Endothelial cell of umbilical vein (primary cell): Measurements from ENCODE around the gene HCFC1R1.

Experiments used
- EZH2 ChIP-seq: IDR thresholded peaks from 2 replicates; pipeline ENCODE4 v1.6.1; 2012; ENCODE audit warnings: borderline replicate concordance, low read depth, mild to moderate bottlenecking, moderate library complexity, low read length, inconsistent platforms; ENCODE audit not compliant: severe bottlenecking
- MYC ChIP-seq: IDR thresholded peaks from one replicate; pipeline ENCODE4 v1.6.1; 2011; ENCODE audit warnings: mild to moderate bottlenecking, low read depth, low read length
- POLR2A ChIP-seq: IDR thresholded peaks from 2 replicates; pipeline ENCODE4 v1.6.1; 2012; ENCODE audit warnings: low read depth, mild to moderate bottlenecking, control low read depth, low read length
- POLR2AphosphoS5 ChIP-seq: IDR thresholded peaks from 2 replicates; pipeline ENCODE4 v1.6.1; 2012; ENCODE audit warnings: low read depth, mild to moderate bottlenecking, control low read depth, low read length, moderate library complexity; ENCODE audit not compliant: insufficient read depth
- TF ChIP-seq, protein P1 (sequence below), 2 donors: IDR thresholded peaks; 1 replicate in 1 of 2; 2 replicates in 1 of 2; pipeline ENCODE4 v1.5.1; 2011; ENCODE audit warnings: low read length in 2 of 2, mild to moderate bottlenecking in 2 of 2, moderate library complexity in 2 of 2, control low read depth in 1 of 2, inconsistent platforms in 1 of 2, low read depth in 1 of 2; ENCODE audit not compliant: insufficient read depth in 1 of 2; ENCODE audit errors: extremely low read depth in 1 of 2
- TF ChIP-seq, protein P2 (sequence below): IDR thresholded peaks from 2 replicates; pipeline ENCODE4 v1.6.1; 2011; ENCODE audit not compliant: insufficient read depth, insufficient read length

DNA sequence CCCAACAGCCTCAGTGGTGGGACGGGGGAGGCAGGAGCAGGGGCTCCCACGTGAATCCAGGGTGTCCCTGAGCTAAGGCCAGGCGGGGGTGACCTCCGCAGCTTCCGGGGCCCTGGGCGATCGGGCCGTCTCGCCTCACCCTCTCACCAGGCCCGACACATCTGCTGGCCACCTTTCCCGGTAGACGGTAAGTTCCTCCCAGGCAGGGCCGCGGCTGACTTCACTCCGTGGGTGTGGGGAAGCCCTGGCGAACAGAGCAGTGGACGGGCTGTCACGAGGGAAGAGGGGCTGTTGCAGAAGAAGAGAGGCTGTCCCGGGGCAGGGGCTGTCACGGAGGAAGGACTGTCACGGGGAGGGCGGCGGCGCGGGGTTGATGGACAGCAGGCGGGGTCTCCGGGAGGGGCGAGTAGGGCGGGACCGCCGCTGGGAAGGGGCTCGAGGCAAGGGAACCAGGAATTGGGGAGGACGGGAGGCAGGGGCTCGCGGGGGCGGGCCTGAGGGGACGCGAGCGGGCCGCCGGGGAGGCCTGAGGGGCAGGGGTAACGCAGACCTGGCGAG is 44.0 kb downstream of the HCFC1R1 start:
- TF ChIP-seq POLR2A (no peak), MYC (no peak), EZH2 (no peak), POLR2AphosphoS5 (no peak)
- TF ChIP-seq, protein P1, sequence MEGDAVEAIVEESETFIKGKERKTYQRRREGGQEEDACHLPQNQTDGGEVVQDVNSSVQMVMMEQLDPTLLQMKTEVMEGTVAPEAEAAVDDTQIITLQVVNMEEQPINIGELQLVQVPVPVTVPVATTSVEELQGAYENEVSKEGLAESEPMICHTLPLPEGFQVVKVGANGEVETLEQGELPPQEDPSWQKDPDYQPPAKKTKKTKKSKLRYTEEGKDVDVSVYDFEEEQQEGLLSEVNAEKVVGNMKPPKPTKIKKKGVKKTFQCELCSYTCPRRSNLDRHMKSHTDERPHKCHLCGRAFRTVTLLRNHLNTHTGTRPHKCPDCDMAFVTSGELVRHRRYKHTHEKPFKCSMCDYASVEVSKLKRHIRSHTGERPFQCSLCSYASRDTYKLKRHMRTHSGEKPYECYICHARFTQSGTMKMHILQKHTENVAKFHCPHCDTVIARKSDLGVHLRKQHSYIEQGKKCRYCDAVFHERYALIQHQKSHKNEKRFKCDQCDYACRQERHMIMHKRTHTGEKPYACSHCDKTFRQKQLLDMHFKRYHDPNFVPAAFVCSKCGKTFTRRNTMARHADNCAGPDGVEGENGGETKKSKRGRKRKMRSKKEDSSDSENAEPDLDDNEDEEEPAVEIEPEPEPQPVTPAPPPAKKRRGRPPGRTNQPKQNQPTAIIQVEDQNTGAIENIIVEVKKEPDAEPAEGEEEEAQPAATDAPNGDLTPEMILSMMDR (IDR thresholded peaks at IDR 0.05; ENCODE audit: extremely low read depth in 1 of 2, insufficient read depth in 1 of 2, low read depth in 1 of 2, low read length in 2 of 2) = no peak
- TF ChIP-seq, protein P2, sequence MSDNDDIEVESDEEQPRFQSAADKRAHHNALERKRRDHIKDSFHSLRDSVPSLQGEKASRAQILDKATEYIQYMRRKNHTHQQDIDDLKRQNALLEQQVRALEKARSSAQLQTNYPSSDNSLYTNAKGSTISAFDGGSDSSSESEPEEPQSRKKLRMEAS = no peak
